Measurements from ENCODE around the gene MGAT2.
"Not testable (repeated sequence)": the region's sequence is repeated elsewhere in the genome, so short reads cannot be mapped to it uniquely, and the experiment has no call there.

The MGAT2 gene

DNA sequence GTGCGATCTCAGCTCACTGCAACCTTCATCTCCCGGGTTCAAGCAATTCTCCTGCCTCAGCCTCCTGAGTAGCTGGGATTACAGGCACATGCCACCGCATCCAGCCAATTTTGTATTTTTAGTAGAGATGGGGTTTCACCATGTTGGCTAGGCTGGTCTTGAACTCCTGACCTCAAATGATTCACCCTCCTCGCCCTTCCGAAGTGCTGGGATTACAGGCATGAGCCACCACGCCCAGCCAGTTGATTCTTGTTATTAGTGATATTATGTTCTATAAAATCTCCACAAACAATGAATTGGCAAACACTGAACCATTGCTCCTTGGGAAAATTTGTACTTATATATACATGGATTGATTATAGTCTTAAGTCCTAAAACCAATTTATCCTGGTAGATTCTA is 36.9 kb downstream of the MGAT2 start:
- DNase-seq (ENCODE audit: low spot score): not testable (repeated sequence)

DNA sequence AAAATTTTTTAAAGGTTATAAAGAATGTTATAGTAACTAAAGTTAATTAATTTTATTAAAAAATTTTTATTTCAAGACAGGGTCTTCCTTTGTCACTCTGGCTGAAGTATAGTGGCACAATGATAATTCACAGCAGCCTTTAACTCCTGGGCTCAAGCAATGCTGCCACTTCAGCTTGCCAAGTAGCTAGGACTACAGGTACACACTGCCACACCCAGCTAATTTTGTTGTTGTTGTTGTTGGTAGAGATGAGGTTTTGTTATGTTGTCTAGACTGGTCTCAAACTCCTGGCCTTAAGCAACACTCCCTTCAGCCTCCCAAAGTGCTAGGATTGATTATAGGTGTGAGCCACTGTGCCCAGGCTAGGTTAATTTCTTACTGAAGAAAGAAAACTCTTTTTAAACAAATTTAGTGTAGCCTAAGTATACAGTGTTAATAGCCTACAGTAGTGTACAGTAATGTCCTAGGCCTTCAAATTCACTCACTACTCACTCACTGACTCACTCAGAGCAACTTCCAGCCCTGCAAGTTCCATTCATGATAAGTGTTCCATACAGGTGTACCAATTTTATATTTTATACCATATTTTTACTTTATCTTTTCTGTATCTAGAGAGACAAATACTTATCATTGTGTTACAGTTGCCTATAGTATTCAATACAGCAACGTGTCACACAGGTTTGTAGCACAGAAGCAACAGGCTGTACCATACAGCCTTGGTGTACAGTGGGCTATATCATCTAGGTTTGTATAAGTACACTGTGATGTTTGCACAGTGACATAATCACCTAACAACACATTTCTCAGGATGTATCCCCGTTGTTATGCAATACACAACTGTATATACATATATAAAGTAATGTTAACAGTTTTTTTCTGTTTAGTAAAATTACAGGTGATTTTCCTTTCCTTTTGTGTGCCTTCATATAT is 39.2 kb downstream of the MGAT2 start:
- DNase-seq (ENCODE audit: low spot score): no peak

DNA sequence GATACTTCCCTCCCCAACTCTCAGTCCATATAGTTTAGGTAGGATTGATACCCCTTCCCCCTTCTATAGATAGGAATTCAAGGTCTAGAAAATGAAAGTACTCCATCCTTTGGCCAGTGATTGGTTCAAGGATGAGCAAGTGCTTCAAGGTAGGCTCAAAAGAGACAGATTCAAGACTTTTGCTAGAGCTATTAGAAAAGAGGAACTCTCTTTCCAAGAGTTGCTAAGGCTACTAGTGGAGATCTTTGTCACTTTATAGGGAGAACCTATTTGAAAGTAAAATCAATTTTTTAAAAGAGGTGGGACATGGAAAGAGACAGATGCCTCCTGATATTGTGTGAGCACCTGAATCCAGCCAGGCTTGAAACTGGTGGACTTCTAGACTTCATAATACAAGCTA is 49.9 kb downstream of the MGAT2 start:
- DNase-seq (ENCODE audit: low spot score): no peak
